Posterior cingulate gyrus (tissue), 11 donors: ENCODE data around the gene CDKAL1.
"Not testable (repeated sequence)": the region's sequence is repeated elsewhere in the genome, so short reads cannot be mapped to it uniquely, and the experiment has no call there.

ENCODE experiments used
- DNase-seq, 10 donors: peaks; one replicate each; pipeline versions ENCODE4 v3.0.0 to v3.0.0-alpha.2; 2020 to 2021; ENCODE audit warnings: mixed read lengths in 3 of 10
- intact Hi-C: fragments of 100-400 bp; cut with DNase I; formaldehyde crosslinking; loops from one replicate; pipeline ENCODE4 v1.15.1; 2023

Gene CDKAL1

DNA sequence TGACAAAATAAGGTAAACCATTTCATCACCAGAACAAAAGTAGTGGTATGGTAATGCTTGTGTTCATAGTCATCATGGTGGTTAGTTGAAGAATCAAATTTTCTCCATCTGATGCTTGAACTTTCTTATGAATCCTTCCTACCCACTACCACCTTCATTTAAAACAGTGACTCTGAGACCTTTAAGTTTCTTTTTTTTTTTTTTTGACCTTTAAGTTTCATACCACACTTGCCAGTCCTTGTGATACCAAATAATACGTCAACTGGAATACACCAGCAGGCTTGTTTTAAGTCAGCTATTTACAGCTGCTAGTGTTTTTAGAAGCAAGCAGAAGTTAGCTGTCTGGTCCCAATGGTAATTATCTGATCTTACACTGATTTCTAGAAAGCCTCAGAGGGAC lies 645.9 kb downstream of the CDKAL1 start:
- intact Hi-C loops, result no loop called here
- DNase-seq, result no peak

DNA sequence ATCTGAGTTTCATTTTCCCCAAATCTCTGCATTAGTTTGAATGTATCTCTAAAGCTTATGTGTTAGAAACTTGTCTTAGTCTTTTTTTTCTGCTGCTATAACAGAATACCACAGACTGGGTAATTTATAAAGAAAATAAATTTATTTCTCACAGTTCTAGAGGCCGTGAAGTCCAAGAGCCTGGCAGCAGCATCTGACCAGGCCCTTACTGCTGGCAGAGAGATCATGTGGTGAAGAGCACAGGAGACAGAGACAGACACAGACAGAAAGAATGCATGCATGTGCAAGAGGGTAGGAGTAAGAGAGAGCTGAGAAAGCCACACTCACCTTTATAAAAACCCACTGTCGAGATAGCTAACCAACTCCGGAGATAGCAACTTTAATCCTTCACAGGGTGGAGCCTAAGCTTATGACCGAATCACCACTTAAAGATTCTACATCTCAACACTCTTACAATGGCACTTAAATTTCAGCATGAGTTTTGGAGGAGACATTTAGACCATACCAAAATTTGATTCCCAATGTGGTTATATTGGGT lies 646.6 kb downstream of the CDKAL1 start:
- no peak for DNase-seq
- intact Hi-C loops, result no loop called here

DNA sequence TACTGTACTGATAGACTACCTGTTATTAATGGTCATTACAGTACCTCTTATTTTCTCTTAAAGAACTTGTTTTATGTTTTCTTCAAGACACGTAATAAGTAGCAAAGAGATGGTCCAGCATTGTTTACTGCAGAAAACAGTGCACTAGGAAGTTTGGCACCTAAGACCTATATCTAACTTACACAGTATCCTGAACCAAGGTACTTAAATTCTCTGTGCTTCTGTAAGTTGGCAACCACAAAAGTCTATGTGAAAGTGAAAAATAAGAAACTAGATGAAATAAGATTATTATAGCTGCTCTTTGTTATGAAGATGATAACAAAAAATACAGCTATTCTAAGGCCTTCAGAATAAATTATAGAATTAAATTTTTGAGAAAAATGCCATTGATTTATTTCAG lies 647.6 kb downstream of the CDKAL1 start:
- no peak for DNase-seq
- intact Hi-C loops, result no loop called here

DNA sequence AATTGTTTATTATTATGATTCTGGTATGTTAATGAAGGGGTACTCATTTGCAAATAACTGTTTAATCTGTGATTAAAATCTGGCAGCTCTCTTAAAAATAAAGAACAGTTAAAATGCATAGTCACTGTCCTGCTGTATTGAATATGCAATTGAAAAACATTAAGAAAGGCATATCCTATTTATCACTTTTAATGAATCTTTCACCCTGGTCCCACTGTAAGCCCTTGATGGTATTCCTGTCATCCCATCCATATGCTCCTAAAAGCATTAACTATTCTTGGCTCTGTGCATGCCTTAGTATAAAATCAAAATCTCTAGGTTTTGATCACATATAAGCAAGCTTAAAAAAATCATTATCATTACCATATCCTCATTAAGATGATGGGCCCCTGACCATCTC lies 648.3 kb downstream of the CDKAL1 start:
- intact Hi-C loops, result no loop called here
- DNase-seq, result no peak

DNA sequence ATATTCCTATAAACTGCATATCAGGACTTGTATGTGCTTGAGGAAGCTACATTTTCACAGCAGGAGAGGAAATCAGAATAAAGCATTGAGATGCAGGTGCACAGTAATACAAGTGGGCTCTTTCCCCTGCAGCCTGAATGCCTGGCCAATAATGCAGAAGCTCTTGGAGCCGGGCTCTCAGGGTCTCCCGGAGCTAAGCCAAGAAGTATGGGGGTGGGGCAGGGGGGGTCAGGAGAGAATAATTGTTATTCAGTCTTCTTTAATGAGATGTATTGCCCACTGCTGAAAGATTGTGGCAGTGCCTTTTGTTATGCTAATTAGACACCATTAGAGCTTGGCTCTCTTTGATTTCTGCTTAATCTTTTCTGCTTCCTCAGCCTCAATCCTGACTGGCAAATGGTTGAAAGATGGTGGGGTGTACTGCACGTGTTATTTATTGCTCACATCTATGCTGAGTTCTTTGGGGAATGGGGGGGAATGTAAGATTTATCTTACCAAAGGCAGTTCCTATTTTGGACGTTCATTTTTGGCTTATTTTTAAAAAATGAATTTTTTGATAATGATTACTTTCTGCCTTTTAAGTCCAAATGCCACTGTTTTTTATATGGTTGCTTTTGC lies 651.7 kb downstream of the CDKAL1 start:
- DNase-seq, result no peak
- intact Hi-C loops, result no loop called here

DNA sequence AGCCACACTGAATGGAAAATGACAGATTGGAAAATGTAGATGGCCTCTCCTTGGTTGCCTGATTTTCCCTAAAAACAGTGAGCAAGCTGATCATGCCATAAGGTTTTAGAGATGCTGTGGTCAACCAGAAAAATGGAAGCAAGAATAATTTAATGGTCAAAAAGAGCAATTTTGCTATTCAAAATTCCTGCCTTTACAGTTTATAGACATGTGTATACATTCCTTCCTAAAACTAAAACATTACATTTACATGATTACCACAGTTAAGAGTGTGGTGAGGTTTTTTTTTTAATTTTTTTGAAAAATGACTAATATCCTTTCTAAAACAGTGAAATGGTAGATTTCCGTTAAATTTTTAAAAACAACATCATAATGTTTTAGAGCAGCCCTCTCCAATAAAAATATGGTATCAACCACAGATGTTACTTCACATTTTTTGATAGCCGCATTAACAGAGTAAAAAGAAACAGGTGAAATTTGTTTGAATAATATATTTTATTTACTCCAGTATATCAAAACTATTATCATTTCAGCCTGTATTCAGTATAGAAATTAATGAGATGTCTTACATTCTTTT lies 652.3 kb downstream of the CDKAL1 start:
- intact Hi-C loops, result no loop called here

DNA sequence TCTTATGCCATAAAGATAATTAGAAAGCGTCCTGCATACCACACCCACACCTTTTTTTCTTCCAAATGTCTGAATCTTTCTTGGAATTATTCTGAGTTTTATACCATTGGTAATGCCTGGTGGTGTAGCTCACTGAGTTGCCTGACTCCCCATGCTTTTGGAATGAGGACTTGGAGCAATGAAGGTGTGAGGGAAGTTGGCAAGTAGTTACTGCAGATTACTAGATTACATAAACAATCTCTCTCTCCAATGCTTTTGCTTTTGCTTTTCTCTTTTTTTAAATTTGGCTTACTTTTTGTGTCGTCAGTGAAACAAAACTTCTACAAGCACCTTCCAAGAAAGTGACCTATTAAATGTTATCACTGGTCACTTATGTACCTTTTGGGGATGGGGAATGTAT lies 653.2 kb downstream of the CDKAL1 start:
- intact Hi-C loops, result no loop called here
- no peak for DNase-seq

More for the DNA sequence above, 652.3 kb downstream of the CDKAL1 start:
- DNase-seq, result no peak

DNA sequence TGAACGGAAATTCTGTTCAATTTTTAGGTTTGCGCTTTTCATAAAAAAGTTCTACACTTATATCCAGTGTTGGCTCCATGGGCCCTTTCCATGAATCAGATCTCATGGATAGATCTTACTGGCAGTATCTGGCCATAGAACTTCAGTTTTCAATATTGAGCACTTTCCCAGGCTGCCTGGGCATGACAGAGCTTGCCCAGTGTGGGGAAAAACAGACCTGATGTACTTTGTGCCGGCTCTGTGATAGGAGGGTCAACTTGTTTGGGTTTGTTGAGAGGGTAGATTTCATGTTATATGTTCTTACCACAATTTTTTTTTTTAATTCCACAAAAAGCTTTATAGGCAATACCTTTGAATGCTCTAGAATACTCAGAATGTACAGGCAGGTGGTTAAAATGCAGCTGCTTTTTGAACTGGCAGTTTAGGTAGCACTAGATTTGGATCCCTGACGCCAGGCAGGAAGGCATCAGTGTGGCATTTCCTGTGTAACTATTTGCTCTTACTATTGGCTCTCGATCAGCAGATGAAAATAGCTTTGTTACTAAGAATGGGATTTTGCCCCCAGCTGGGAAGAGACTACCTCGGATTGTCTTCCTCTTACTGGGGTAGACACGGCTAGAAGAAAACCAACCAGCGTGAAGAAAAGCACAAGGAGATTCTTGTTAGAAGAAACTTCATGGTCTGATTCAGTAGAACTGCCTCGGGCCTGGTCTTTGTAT lies 654.4 kb downstream of the CDKAL1 start:
- intact Hi-C loops, result no loop called here
- no peak for DNase-seq

DNA sequence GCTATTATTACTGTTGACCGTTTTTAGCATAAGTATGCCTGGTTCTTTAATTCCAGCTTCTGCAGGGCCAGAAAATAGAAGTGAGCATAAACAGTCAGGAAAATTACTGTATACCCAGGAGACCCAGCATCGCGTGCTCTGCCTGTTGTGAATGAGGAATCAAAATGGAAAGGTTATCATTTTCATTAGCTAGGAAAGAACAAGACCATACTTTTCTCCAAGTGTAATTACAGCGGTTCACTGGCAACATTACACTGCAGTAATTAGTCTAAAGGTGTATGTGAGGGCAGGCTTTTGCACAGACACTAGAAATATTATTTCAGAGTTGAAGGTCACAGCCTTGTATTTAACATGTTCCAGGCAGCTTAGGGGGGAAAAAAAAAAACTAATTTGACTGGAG lies 655.5 kb downstream of the CDKAL1 start:
- intact Hi-C loops, result no loop called here
- DNase-seq, result no peak

DNA sequence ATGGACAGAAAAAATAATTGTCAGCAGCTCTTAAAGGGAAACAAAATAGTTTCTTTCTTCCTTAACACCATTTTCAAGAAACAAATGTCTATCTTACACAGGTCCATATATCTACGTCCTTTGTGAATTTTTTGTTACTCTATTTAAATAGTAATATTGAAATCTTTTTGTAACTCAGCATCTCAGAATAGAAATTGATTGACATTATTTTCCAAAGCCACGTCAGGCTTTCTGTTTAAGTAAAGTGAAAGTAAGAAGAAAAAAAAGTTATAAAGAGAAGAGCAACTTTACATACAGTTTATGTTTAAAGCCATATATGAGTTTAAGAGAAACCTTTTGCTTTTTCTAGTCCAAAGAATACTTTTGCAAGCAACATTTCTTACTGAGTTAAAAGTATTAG lies 656.4 kb downstream of the CDKAL1 start:
- intact Hi-C loops, result no loop called here
- DNase-seq, result no peak

DNA sequence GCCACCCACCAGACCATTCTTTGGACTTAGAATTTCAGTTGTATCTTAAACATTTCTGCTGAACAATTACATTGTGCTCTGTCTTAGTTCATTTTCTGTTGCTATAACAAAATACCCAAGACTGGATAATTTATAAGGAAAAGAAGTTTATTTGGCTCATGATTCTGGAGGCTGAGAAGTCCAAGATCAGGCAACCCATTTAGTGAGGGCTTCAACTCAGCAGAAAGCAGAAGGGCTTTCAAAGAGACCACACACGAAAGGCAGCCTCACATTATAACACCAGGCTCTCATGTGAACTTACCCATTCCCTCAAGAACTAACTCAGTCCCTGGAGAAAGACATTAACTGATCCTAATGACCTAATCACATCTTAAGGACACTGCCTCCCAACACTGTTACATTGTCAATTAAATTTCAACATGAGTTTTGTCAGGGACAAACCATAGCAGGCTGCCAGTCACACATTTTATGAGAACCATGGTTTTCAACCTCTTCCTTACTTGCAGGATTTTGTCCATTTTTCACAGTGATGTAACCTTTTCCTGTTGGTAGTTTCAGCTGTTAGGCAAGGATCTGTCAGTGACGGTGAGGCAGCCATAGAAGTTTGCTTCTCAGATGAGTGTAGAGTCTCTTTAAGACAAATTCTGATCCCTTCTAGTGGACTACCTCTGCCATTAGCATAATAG lies 659.7 kb downstream of the CDKAL1 start:
- intact Hi-C loops, result no loop called here
- DNase-seq, result no peak

DNA sequence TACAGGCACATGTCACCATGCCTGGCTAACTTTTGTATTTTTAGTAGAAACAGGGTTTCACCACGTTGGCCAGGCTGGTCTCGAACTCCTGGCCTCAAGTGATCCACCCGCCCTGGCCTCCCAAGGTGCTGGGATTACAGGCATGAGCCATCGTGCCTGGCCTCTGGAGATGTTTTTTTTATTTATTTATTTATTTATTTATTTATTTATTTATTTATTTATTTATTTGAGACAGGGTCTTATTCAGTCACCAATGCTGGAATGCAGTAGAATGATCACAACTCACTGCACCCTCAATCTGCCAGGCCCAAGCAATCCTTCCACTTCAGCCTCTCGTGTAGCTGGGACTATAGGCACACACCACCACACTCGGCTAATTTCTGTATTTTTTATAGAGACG lies 661.0 kb downstream of the CDKAL1 start:
- DNase-seq, intact Hi-C loops: not testable (repeated sequence)

DNA sequence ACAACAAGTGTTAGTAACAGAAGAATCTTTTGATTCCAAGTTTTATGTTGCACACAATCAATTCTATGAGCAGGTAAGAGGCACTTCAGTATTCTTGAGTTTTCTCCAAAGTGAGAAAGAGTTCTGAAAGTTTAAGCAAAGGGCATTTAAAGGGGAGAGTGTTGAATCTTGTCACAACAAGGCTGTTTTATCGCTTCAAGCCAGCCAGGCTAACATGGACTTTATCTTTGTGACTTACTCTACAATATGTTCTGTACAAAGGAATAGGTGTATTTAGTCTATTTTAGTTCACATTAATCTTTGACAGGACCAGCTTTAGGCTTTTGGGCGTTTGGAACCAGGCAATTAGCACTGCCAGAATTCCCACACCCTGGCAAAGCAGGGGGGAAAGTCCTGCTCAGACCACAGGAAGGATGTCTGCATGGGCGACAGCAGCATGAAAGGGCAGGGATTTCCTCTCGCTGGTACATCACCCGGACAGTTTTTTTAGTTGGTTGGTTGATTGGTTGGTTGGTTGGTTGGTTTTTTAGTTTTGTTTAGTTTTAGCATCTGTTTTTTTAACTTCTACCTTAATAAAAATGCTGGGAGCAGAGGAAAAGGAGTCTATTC lies 663.9 kb downstream of the CDKAL1 start:
- intact Hi-C loops, result no loop called here
- DNase-seq, result no peak

DNA sequence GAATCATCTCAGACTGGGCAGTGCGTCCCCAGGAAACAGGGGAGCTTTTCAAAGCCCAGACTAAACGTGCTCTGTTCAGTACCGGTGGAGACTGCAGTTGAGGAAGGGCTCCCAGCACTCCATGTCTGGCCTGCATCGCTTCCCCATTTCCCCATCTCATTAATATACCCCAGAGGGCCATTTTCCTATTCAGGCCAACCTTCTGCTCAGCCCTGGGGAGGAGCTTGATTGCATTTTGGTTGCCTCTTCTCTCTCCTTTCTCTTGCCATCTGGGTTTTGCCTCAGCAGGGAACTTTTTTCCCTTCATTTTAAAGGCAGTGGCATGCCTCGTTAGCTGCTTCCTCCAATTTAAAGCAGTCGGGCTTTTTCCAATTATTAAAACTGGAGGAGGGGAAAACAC lies 665.0 kb downstream of the CDKAL1 start:
- intact Hi-C loops, result no loop called here
- no peak for DNase-seq

DNA sequence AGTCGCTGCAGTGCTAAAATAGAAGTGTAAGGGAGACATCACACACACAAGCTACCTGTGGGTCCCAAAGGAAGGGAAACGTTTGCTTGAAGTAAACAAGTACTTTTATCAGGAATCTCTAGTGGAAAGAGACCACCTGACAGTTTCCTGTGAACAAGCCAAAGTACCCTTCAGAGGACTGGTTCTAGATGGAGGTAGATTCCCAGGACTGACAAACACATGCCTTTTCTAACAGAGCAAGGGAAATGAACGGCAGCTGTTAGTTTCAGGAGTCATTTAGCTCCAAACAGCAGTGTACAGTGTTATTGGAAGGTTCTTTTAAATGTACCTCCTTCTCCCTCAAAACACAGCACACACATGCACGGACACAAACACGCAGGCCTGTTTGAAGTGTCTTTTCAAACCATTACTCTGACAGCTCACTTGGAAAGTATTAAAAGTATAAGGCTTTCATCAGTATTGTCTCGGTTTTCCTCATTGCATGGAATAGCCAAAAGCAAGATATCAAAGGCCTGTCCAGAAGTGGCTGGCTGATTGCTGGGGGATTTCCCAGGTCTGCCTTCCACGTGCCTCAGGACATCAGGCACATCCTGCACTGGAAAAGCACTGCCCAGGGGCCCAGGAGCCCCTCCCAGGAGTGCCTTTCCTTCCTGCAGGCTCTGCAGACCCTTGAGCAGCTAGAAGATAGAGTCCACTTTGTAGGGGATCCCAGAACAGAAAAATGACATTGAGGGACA lies 666.0 kb downstream of the CDKAL1 start:
- no peak for DNase-seq
- intact Hi-C loops, result no loop called here

DNA sequence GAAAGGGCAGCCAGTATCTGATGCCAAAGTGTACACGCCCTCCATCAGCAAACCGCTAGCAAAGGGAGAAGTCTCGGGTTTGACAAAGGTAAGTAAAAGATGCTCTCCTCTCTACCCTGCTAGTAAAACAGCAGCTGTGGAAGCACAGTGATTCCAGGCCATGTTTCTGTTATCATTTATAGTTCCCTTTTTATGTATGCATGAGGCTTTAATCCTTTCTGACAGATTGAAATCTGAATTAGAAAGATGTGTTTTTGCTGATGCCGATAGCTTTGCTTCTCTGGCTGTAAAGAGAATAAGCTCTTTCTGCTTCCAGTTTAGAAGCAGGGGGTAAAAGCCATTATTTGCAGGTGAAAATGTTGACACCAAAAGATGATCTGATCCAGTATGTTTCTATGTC lies 666.9 kb downstream of the CDKAL1 start:
- DNase-seq, result no peak
- intact Hi-C loops, result no loop called here

DNA sequence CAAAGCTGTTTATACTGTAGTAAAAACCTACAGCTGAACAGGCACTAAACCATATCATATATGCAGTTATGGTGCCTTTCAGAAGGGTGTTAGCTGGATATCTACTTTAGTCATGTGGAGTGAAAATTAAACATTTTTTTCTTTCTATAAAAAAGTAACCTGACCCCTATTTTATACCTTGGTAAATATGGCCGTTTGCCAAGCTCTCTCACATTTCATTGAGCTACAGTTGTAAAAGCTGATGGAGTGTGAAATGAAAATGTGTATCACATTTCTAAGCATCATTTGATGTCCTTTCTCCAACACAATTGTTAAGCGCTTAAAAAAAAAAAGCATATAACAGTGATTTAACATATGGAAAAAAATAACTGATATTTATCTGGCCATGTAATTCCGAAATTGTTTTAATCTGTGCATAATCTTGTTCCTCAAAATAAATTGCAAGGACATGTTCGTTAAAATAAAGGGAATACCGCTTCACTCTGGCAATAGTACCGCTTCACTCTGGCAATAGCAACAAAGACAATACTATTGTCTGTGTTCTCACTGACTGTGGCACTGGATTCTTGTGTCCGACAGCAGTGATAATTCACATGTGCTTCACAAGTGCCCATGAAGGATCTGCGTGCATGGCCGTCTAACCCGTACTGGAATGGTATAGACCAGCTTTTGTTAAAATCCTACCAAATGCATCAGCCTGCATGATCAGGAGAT lies 667.5 kb downstream of the CDKAL1 start:
- intact Hi-C loops, result no loop called here

DNA sequence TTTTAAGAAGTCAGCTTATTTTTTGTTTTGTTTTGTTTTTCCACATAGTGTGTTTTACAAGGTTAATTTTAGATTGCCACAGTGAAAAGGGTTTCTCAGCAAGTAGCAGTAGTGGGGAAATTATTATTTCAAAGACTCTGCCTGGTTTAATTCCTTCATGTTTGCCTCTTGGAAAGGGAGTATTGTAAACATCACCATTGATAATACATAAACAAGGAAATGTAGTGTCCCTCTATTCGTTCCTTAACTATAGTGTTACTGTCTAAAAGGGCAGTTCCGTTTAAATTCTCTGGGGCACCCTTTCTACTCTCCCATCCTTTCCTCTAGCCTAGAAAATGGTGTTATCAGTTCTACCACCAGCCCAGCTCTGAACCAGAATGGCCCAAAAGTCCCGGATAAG lies 668.3 kb downstream of the CDKAL1 start:
- intact Hi-C loops, result no loop called here
- no peak for DNase-seq

More for the DNA sequence above, 667.5 kb downstream of the CDKAL1 start:
- DNase-seq, result no peak

DNA sequence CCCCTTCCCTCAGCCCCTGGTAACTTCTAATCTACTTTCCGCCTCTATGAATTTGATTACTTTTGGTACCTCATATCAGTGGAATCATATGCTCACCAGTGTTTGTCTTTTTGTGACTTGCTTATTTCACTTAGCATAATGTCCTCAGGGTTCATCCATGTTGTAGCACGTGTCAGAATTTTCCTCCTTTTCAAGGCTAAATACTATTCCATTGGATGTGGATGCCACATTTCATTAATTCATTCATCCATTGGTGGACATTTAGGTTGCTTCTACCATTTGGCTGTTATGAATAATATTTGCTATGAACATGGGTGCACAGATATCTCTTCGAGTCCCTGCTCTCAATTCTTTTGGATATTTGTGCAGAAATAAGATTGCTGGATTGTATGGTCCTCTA lies 670.7 kb downstream of the CDKAL1 start:
- intact Hi-C loops, result no loop called here
- DNase-seq, result no peak
